NCI-H2107 treated with DMSO at 0.1 percent for 48 hours (cell line): ENCODE measurements around the gene IL17RB.

Experiments used
- DNase-seq: peaks from one replicate; lab custom pipeline; 2025; ENCODE audit not compliant: unreplicated experiment; lab: John Stamatoyannopoulos, UW

IL17RB gene

GRCh38 chr3:53828581-53828980 is 17.8 kb upstream of the IL17RB start:
- DNase-seq = no peak

DNA sequence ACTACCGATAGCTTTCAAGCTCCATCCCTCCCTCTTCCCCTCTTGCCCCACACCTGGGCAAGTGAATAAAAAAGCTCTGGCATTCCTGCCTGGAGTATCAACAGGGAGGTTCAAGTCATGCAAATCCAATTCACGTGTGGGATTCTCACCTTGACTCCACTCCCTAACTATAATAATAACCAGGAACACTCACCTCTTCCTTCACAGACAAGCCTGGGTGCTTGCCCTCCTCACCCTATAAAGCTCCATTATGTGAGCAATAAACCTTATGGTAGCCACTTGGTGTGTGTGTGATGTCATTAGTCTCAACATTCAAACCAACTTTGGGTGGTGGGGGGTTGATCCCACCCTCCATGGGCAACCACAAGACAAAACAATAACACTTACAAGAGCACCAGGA is 16.8 kb upstream of the IL17RB start:
- DNase-seq = no peak

DNA sequence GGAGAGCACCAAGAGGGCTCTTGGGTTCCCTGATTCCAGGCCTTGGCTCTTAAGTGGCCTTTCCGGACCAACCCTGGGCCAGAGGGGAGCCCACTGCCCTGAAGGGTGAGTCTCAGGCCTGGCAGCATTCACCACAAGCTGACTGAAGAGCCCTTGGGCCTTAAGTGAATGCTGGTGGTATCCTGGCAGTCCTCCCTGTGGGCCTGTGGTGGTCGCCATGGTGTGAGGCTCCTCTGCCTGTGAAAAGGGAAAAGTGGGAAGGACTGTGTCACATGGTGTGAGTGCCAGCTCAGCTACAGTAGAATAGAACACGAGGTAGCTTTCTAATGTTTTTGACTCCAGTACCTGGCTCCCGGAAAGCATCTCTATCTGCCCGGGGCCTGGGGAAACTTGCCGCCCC is 15.4 kb upstream of the IL17RB start:
- no peak for DNase-seq

DNA sequence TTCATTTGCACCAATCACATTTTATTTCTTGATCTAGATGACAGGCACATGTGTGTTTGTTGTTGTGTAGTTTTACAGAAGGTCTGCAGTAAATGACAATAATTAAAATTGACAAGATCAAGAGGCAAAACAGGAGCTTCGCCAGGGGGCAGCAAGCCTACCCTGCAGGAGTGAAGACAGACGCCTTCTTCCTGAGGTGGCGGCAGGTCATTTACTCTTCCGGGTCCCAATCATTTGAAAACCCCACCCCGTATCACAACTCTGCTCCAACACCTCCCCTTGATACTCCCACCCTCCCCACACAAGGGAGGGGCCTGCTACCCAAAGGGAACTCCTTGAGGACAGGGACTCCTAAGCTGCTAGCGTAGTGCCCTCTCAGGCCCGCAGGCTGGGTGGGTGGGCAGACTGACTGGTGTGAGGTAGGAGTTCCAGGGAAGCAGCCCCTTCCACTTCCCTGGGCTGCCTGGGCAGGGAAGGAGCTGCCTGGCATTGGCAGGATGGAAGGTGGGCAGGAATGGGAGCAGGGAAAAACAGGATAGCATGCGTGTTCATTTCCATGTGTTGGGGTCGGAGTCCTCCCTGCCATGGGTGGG is 13.2 kb upstream of the IL17RB start:
- DNase-seq = no peak

GRCh38 chr3:53833700-53834099 is 12.7 kb upstream of the IL17RB start:
- DNase-seq = no peak

GRCh38 chr3:53834429-53835095 is 11.8 kb upstream of the IL17RB start:
- DNase-seq = no peak

GRCh38 chr3:53835257-53835656 is 11.1 kb upstream of the IL17RB start:
- DNase-seq = no peak

DNA sequence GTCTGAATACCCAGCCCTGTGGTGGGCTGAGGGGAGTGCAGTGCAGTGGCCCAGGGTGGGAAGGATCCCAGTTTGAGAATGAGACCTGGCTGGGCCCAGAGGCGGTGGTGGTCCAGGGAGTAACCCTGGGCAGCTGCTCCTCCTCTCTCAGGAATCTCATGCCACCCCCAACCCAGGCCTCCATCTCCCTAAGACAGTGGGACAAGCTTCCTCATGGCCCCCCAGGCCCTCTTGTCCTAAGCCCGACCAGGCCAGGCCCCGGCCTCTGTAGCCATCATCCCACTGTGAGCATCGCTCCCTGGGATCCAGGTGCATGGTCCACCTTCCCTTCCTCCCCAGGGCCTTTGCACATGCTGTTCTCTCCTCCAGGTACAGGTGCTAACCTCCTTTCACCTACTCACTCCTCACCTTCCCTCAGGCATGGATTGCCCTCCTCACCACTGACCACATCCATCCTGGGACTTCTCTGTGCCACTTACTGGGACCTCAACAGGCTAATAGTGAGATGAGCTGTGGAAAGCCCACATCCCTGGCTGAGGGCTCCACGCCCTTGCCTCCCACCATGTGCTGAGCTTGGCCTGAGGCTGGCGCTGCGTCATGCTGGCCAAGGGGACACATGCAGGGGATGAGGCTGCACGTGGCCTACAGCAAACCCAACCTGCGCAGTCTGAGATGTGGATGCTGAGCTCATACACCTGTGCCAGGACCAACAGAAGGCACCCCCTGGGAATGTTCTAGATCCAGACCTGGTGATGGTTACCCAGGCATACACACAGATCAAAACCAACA is 10.1 kb upstream of the IL17RB start:
- DNase-seq = no peak

GRCh38 chr3:53837331-53837730 is 9.0 kb upstream of the IL17RB start:
- no peak for DNase-seq

- no peak for DNase-seq
These were observed 5.1 kb upstream of the IL17RB start for GRCh38 chr3:53841296-53841695.

- DNase-seq = peak; percentile 24
These were observed 3.8 kb upstream of the IL17RB start for GRCh38 chr3:53842436-53843194.

- no peak for DNase-seq
These were observed 2.9 kb upstream of the IL17RB start for GRCh38 chr3:53843195-53844177.

DNA sequence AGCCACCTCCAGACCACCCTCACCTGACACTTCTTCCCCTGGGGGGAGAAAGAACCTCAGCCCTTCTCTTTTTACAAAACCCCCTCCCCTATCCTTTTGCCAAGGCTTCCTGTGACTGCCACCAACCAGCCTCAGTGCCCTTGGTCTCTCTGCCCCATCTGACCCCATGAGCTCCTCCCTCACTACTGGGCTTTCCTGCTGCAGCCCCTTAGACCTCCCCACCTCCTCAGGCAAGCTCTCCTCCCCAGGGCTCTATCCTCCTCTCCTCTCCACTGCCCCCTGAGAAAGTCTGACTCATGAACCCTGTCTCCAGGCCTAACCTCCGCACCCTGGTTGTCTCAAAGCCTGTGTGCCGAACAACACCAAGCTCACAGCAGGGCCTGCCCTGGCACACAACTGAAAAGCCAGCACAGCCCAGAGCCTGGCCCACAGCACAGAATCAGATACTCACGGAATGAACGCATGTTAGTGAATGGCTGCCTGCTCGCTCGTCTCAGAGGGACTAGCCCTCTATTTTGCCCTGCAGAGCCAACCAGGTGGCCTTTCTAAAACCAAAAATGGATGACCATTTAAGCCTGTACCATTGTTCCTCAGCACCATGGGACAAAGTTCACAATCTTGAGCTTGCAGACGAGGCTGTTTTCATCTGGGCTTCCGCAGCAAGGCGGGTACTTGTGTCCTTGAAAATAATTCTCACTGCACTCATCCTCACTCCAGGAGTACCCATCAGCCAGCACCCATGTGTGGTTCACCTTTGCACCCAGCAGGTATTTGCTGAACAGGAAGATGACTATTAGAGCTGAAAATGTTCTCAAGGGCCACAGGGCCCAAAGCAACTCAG is 1.9 kb upstream of the IL17RB start:
- DNase-seq = no peak

GRCh38 chr3:53845103-53845880 is 1.1 kb upstream of the IL17RB start:
- no peak for DNase-seq

- no peak for DNase-seq
These were observed 561 bp upstream of the IL17RB start for GRCh38 chr3:53845881-53846133.

DNA sequence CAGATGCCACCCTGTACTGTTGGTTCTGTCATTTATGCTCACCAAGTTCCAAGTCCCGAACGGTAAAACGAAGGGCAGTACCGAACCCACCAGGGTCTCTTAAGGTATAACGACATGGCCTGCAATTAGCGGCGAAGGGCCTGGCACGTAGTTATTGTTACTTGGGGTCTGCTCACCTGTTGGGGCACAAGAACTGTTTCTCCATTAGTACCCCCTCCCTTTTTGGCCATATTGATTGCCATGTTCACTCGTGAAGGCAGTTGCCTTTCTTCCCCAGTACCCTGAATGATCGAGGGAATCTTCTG is 435 bp downstream of the IL17RB start:
- no peak for DNase-seq

- no peak for DNase-seq
These were observed 3.5 kb downstream of the IL17RB start for GRCh38 chr3:53849916-53850315.

GRCh38 chr3:53850895-53851294 is 4.5 kb downstream of the IL17RB start:
- DNase-seq = no peak

DNA sequence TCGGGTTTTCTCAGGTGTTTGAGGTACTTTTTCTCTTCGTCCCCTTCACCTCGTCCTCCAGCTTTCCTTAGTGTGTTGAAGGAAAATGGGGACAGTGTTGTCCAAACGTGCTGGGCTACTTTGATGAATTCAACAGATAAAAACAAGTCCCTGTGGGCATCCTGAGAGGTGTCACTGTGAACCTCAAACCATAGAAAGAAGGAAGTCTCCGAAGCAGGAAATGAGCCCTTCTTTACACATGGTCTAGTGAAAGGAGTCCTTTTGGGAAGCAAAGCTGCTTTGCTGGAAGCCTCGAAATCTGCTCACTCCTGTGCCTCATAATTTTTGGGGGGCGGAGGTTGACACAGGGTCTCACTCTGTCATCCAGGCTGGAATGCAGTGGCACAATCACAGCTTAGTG is 10.6 kb downstream of the IL17RB start:
- DNase-seq = no peak
